Measurements from ENCODE around the gene GPX3. TPM values are rescaled to one million over a fixed set of nuclear protein-coding genes. Genes with fewer than 3 reads are reported as not detected.

GPX3 gene
- total and polyA plus RNA-seq, 2 of the 13 experiments (the other 11 are each of a cell fraction or from before 2014, with no cell fraction given) = 33.8 to 1,892 TPM

GRCh38 chr5:151005187-151005949 lies 15.0 kb upstream of the GPX3 start (continued):
- no peak for TF ChIP-seq ZNF646 (CRISPR knock-in tag; IDR thresholded peaks at IDR 0.05)
- TF ChIP-seq IKZF5 (CRISPR knock-in tag; IDR thresholded peaks at IDR 0.05) = peak; percentile 18; the same call in 1 of the 2 replicates
- 0 out of 2 replicates have a peak, but pooled peaks have one; percentile 38 for TF ChIP-seq ZNF503 (CRISPR knock-in tag; IDR thresholded peaks at IDR 0.05)
- TF ChIP-seq ARNT (IDR thresholded peaks at IDR 0.05) = no peak
- no peak for TF ChIP-seq MAFF (IDR thresholded peaks at IDR 0.05; ENCODE audit: low read depth, low read length)
- TF ChIP-seq ZNF710 (CRISPR knock-in tag; IDR thresholded peaks at IDR 0.05; ENCODE audit: borderline replicate concordance) = peak; percentile 49; the same call in 1 of the 2 replicates
- TF ChIP-seq KLF13 (CRISPR knock-in tag; IDR thresholded peaks at IDR 0.05) = no peak
- TF ChIP-seq MYPOP (CRISPR knock-in tag; IDR thresholded peaks at IDR 0.05) = no peak
- 0 out of 2 replicates have a peak, but pooled peaks have one; percentile 28 for TF ChIP-seq POGZ (CRISPR knock-in tag; IDR thresholded peaks at IDR 0.05)
- TF ChIP-seq MTF2 (CRISPR knock-in tag; IDR thresholded peaks at IDR 0.05; ENCODE audit: borderline replicate concordance) = no peak
- TF ChIP-seq HMGXB4 (CRISPR knock-in tag; IDR thresholded peaks at IDR 0.05; ENCODE audit: borderline replicate concordance in 1 of 2, low read depth in 1 of 2) = no peak
- peak; percentile 60; the same call in 1 of the 2 replicates for TF ChIP-seq ZNF7 (CRISPR knock-in tag; IDR thresholded peaks at IDR 0.05)
